H1 (cell line): ENCODE results near the gene DHRS12. TPM values are rescaled to one million over a fixed set of nuclear protein-coding genes. Genes with fewer than 3 reads are reported as not detected.
A peak's percentile ranks its signal among the peaks of the same experiment; 100 is the strongest.

Experiments used
- CTCF ChIA-PET: fragments of 300-600 bp; sonication (Branson Sonifier 250); formaldehyde crosslinking; loops from one replicate; lab custom pipeline; 2021; ENCODE audit not compliant: partially characterized antibody; lab: Charles Lee
- POLR2A ChIA-PET: fragments of 300-600 bp; sonication (Branson Sonifier 250); formaldehyde crosslinking; loops from one replicate; lab custom pipeline; 2021; ENCODE audit warnings: inconsistent platforms; ENCODE audit not compliant: partially characterized antibody; lab: Charles Lee
- DNase-seq, 2 experiments: peaks; one replicate each; pipeline versions ENCODE4 v3.0.0 to v3.0.0-alpha.2; 2010 to 2022; ENCODE audit warnings: low spot score in 2 of 2, low read depth in 1 of 2, mixed read lengths in 1 of 2
- FAIRE-seq: peaks from 2 replicates; lab custom pipeline; 2011; peaks lifted over from hg19 to GRCh38; lab: Jason Lieb, UNC
- H2AFZ ChIP-seq: 2 replicates; pipeline ENCODE4 v1.8.1; 2012; ENCODE audit warnings: low read length, inconsistent platforms
- H2AK5ac ChIP-seq: 2 replicates; pipeline ENCODE4 v1.6.1; 2013; ENCODE audit warnings: low read depth, low read length
- H2BK120ac ChIP-seq: replicated peaks from 2 replicates; pipeline ENCODE3; 2013; ENCODE audit warnings: low read depth, low read length, inconsistent platforms
- H2BK12ac ChIP-seq: 2 replicates; pipeline ENCODE4 v1.6.1; 2013; ENCODE audit warnings: low read depth, low read length
- H2BK15ac ChIP-seq: 2 replicates; pipeline ENCODE4 v1.6.1; 2013; ENCODE audit warnings: low read length
- H2BK20ac ChIP-seq: 2 replicates; pipeline ENCODE4 v1.6.1; 2013; ENCODE audit warnings: low read length
- H2BK5ac ChIP-seq: 2 replicates; pipeline ENCODE4 v1.6.1; 2013; ENCODE audit warnings: low read depth, low read length
- H3K14ac ChIP-seq: 2 replicates; pipeline ENCODE4 v1.6.1; 2013; ENCODE audit warnings: inconsistent platforms; ENCODE audit not compliant: insufficient read length
- H3K18ac ChIP-seq: 2 replicates; pipeline ENCODE4 v1.6.1; 2013; ENCODE audit warnings: low read length; ENCODE audit errors: extremely low read depth
- H3K23ac ChIP-seq: 2 replicates; pipeline ENCODE4 v1.6.1; 2013; ENCODE audit warnings: inconsistent platforms; ENCODE audit not compliant: insufficient read length
- H3K23me2 ChIP-seq: 2 replicates; pipeline ENCODE4 v1.6.1; 2013; ENCODE audit warnings: low read depth, low read length
- H3K27ac ChIP-seq: 2 replicates; pipeline ENCODE4 v1.6.1; 2011; ENCODE audit warnings: low read depth, low read length, inconsistent platforms
- H3K27me3 ChIP-seq, 4 experiments: replicated peaks in 1 of 4; 1 replicate in 1 of 4; 2 replicates in 3 of 4; pipeline versions ENCODE4 v1.6.1 to v1.8.1; 2011 to 2013; ENCODE audit warnings: low read length in 3 of 4, mild to moderate bottlenecking in 3 of 4, inconsistent platforms in 2 of 4, mixed read lengths in 2 of 4, moderate library complexity in 1 of 4; ENCODE audit not compliant: control insufficient read depth in 3 of 4, insufficient read depth in 3 of 4; ENCODE audit errors: extremely low read depth in 1 of 4
- H3K36me3 ChIP-seq, 4 experiments: 2 replicates each; pipeline versions ENCODE4 v1.6.1 to v1.8.1; 2011 to 2013; ENCODE audit warnings: mild to moderate bottlenecking in 4 of 4, low read length in 3 of 4, moderate library complexity in 2 of 4, control low read depth in 1 of 4, inconsistent platforms in 1 of 4; ENCODE audit not compliant: insufficient read depth in 4 of 4, control insufficient read depth in 2 of 4
- H3K4ac ChIP-seq: replicated peaks from 2 replicates; pipeline ENCODE3; 2013; ENCODE audit warnings: low read length, low read depth, mixed read lengths, inconsistent platforms; ENCODE audit not compliant: insufficient read length
- H3K4me1 ChIP-seq, 4 experiments: replicated peaks in 1 of 4; 1 replicate in 1 of 4; 2 replicates in 3 of 4; pipeline versions ENCODE4 v1.6.1 to v1.8.1; 2011 to 2013; ENCODE audit warnings: low read length in 3 of 4, inconsistent platforms in 2 of 4, mixed read lengths in 1 of 4; ENCODE audit not compliant: insufficient read depth in 4 of 4, control insufficient read depth in 3 of 4
- H3K4me2 ChIP-seq, 2 experiments: 2 replicates each; pipeline versions ENCODE4 v1.6.1 to v1.8.1; 2011 to 2013; ENCODE audit warnings: low read depth in 2 of 2, low read length in 2 of 2, control low read depth in 1 of 2, inconsistent platforms in 1 of 2, mild to moderate bottlenecking in 1 of 2; ENCODE audit not compliant: insufficient read depth in 1 of 2
- H3K4me3 ChIP-seq, 4 experiments: fragments of 200-600, 300-600 bp in 1 of 4; sonication (generic), shearing (Covaris generic), sonication (Bioruptor Twin) in 1 of 4; 2 replicates each; pipeline versions ENCODE4 v1.5.1 to v1.8.1; 2011 to 2016; ENCODE audit warnings: low read length in 4 of 4, low read depth in 3 of 4, control low read depth in 2 of 4, inconsistent platforms in 2 of 4, mild to moderate bottlenecking in 2 of 4, mixed read lengths in 1 of 4, moderate library complexity in 1 of 4; ENCODE audit not compliant: insufficient read depth in 2 of 4; ENCODE audit errors: extremely low read depth in 1 of 4
- H3K56ac ChIP-seq: replicated peaks from 2 replicates; pipeline ENCODE3; 2013; ENCODE audit warnings: low read depth, mild to moderate bottlenecking, mixed read lengths, low read length, inconsistent platforms; ENCODE audit not compliant: insufficient read length
- H3K79me1 ChIP-seq: 2 replicates; pipeline ENCODE4 v1.6.1; 2013; ENCODE audit warnings: low read depth, low read length, control low read depth
- H3K79me2 ChIP-seq, 2 experiments: 2 replicates each; pipeline versions ENCODE4 v1.6.1 to v1.8.1; 2012 to 2013; ENCODE audit warnings: low read length in 2 of 2, mild to moderate bottlenecking in 2 of 2, inconsistent platforms in 1 of 2; ENCODE audit not compliant: insufficient read depth in 2 of 2, control insufficient read depth in 1 of 2
- H3K9ac ChIP-seq, 4 experiments: replicated peaks in 1 of 4; 1 replicate in 1 of 4; 2 replicates in 3 of 4; pipeline versions ENCODE4 v1.6.1 to v1.8.1; 2011 to 2013; ENCODE audit warnings: low read depth in 3 of 4, low read length in 3 of 4, control low read depth in 2 of 4, mild to moderate bottlenecking in 2 of 4, moderate library complexity in 2 of 4, inconsistent platforms in 1 of 4; ENCODE audit errors: extremely low read depth in 1 of 4
- H3K9me3 ChIP-seq, 2 experiments: 2 replicates each; pipeline versions ENCODE4 v1.6.1 to v1.8.1; 2012 to 2013; ENCODE audit warnings: mild to moderate bottlenecking in 2 of 2, moderate library complexity in 2 of 2, control low read depth in 1 of 2, inconsistent platforms in 1 of 2, low read depth in 1 of 2, low read length in 1 of 2, mixed read lengths in 1 of 2; ENCODE audit not compliant: insufficient read depth in 2 of 2
- H4K20me1 ChIP-seq, 2 experiments: replicated peaks in 1 of 2; 2 replicates each; pipeline versions ENCODE3 to v1.8.1; 2011 to 2013; ENCODE audit warnings: inconsistent platforms in 2 of 2, low read length in 2 of 2, mild to moderate bottlenecking in 1 of 2; ENCODE audit not compliant: insufficient read depth in 2 of 2, control insufficient read depth in 1 of 2
- H4K5ac ChIP-seq: 2 replicates; pipeline ENCODE4 v1.6.1; 2013; ENCODE audit warnings: low read length, low read depth, mixed read lengths, inconsistent platforms; ENCODE audit not compliant: insufficient read length
- H4K8ac ChIP-seq: 2 replicates; pipeline ENCODE4 v1.8.0; 2013; ENCODE audit warnings: mild to moderate bottlenecking, moderate library complexity, low read length, inconsistent platforms; ENCODE audit not compliant: insufficient read depth; ENCODE audit errors: extremely low read depth
- H4K91ac ChIP-seq: replicated peaks from 2 replicates; pipeline ENCODE3; 2013; ENCODE audit warnings: low read length, mixed read lengths, inconsistent platforms; ENCODE audit not compliant: insufficient read length
- BACH1 ChIP-seq: IDR thresholded peaks from 2 replicates; pipeline ENCODE4 v1.6.1; 2012; ENCODE audit warnings: low read length, improper control_type of control experiment
- KDM5A ChIP-seq: fragments of 200-600 bp; IDR thresholded peaks from 2 replicates; pipeline ENCODE4 v1.7.1; 2012; ENCODE audit warnings: mild to moderate bottlenecking, low read length, inconsistent platforms, mixed read lengths
- POLR2A ChIP-seq, 2 experiments: IDR thresholded peaks; 1 replicate in 1 of 2; 2 replicates in 1 of 2; pipeline ENCODE4 v1.6.1; 2011; ENCODE audit warnings: low read depth in 2 of 2, low read length in 2 of 2, mild to moderate bottlenecking in 2 of 2; ENCODE audit errors: control extremely low read depth in 1 of 2
- TAF7 ChIP-seq: optimal IDR thresholded peaks from 2 replicates; pipeline ENCODE3; 2011; ENCODE audit warnings: low read depth, mild to moderate bottlenecking, inconsistent platforms, low read length, moderate library complexity, borderline replicate concordance
- TCF12 ChIP-seq: IDR thresholded peaks from 2 replicates; pipeline ENCODE4 v1.6.1; 2011; ENCODE audit warnings: low read depth, mild to moderate bottlenecking, low read length
- WGBS, 2 experiments: shearing (Covaris generic) in 1 of 2; methylation state at CpG; one replicate each; pipeline versions ENCODE4 v1.1.6 to v1.1.7; 2013 to 2015; ENCODE audit warnings: low lambda C conversion rate in 2 of 2, mixed read lengths in 2 of 2, inconsistent platforms in 1 of 2, low coverage in 1 of 2, missing lambda C conversion rate in 1 of 2; ENCODE audit not compliant: insufficient replicate concordance in 2 of 2, insufficient coverage in 1 of 2, insufficient read length in 1 of 2; ENCODE audit errors: extremely low coverage in 1 of 2, missing lambda C conversion rate in 1 of 2; 5-methylcytosine and 5-hydroxymethylcytosine counted together
- long read RNA-seq, 2 experiments: library from RNA in 1 of 2; library from capped mRNA in 1 of 2; stranded (forward); transcript quantifications; one replicate each; pipeline ENCODE4 v2.0.0, GENCODE V29; 2021; ENCODE audit warnings: inconsistent platforms in 1 of 2
- polyA minus RNA-seq, 3 experiments: library from RNA; depleted of rRNA, polyadenylated mRNA; stranded (reverse); fragments of >200 nt; gene quantifications; 1 replicate in 2 of 3; 2 replicates in 1 of 3; pipeline ENCODE4 v1.2.3, GENCODE V29; 2011
- polyA plus RNA-seq, 7 experiments: library from polyadenylated mRNA; depleted of rRNA in 3 of 7; stranded (reverse) in 5 of 7; unstranded in 2 of 7; fragments of >200 nt in 5 of 7; fragments of 200-250 nt in 2 of 7; gene quantifications; 1 replicate in 5 of 7; 2 replicates in 1 of 7; 4 replicates in 1 of 7; pipeline versions ENCODE4 v1.2.1 to v1.2.3, GENCODE V29; 2011 to 2013; ENCODE audit warnings: missing spikeins in 2 of 7, mixed read lengths in 2 of 7
- total RNA-seq: library from RNA; stranded (reverse); fragmentation: NEBNext Ultra II Directional; extraction: Animal tissue kit (Norgen Biotek cat#: 25700); gene quantifications from 2 replicates; pipeline ENCODE4 v1.2.1, GENCODE V29; 2021
- TF ChIP-seq, protein P1 (sequence below): IDR thresholded peaks from 2 replicates; pipeline ENCODE4 v1.6.1; 2011; ENCODE audit warnings: low read length, improper control_type of control experiment

DHRS12 gene, protein sequence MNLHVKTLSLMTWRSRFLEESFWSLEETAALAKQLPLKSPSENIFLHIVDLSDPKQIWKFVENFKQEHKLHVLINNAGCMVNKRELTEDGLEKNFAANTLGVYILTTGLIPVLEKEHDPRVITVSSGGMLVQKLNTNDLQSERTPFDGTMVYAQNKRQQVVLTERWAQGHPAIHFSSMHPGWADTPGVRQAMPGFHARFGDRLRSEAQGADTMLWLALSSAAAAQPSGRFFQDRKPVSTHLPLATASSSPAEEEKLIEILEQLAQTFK
- total RNA-seq (6.0 and 8.7 TPM in 2 replicates), polyA plus RNA-seq (2011; rRNA removed) (8.7 and 10.3 TPM in 2 replicates), polyA minus RNA-seq (2011; rRNA and poly(A)+ RNA removed) (5.3 and 7.8 TPM in 2 replicates)
- polyA plus RNA-seq (2011; cell fraction: cytosol; rRNA removed), result 9.7 TPM
- polyA plus RNA-seq (2011; cell fraction: nucleus; rRNA removed), result 19.8 TPM
- 10.0 to 13.4 TPM (median 11.4 TPM) in 4 replicates for polyA plus RNA-seq (2012, experiment 1 of 2)
- polyA plus RNA-seq (2012, experiment 2 of 2), result 4.7 TPM
- 8.4 TPM for polyA plus RNA-seq (2013, experiment 1 of 2)
- polyA plus RNA-seq (2013, experiment 2 of 2), result 9.0 TPM
- 7.1 TPM for polyA minus RNA-seq (2011; cell fraction: cytosol; rRNA and poly(A)+ RNA removed)
- 14.8 TPM for polyA minus RNA-seq (2011; cell fraction: nucleus; rRNA and poly(A)+ RNA removed)
- long read RNA-seq, experiment 1, partial matches to known transcripts, result 0 of 5 reads
- long read RNA-seq, experiment 1, other reads (novel, unspliced or antisense), result 5 of 5 reads
- long read RNA-seq, experiment 2, partial matches to known transcripts, result 2 of 9 reads
- long read RNA-seq, experiment 2, other reads (novel, unspliced or antisense), result 6 of 9 reads

DNA sequence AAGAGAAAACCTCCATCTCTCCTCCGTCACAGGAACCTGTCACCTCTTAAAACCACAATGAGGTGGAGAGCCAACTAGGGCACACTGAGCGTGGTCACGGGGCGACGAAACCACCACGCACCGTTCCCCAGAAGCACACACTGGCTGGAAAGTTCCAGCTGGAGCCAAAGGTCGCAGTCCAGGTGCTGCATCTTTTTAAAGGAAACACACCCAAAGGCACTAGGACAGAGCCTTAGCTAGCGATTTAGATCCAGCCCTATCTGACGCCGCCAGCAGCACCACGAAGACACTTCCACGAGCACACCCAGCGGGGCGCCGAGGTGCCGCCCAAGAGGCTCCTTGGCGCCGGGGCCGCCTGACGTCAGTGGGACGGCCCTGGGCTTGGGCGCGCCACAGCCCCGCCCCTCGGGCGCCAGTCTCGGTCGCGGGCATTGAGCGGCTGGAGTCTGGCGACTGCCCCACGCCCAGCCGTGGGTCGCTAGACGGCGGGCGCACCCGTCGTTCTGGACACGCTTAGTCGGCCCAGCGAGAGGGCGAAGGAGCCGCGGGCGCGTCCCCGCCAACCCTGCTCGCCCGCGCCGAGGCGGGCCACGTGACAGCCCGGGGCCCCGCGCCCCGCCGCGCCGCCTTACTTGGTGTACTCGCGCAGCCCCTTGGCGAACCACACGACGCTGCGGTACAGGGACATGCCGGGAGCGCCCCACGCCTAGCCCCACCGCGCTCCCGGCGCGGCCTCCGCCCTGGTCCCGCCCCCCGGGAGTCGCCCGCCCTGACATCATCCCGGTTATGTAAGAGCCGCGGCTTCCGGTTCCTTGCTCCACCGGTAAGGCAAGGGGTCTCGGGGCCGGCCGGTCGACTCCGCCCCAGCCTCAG is at the start of gene DHRS12:
Gene DHRS12, minus strand, starts transcription at position 742 of the 873 bp plus-strand sequence. CDS start 4,504 bp downstream, outside the sequence.
- peak within 1 kb of the TSS; percentile 68; the same call in 1 of the 2 replicates for H2BK15ac ChIP-seq
- H2BK5ac ChIP-seq, result peak within 1 kb of the TSS; percentile 88
- H3K14ac ChIP-seq, result peak within 1 kb of the TSS; percentile 43
- H3K23me2 ChIP-seq, result peaks cover 8% of the 10 kb centered on the region
- H2BK12ac ChIP-seq, result peak within 1 kb of the TSS; percentile 94
- H4K5ac ChIP-seq, result peak within 1 kb of the TSS; percentile 74
- no peaks in the 10 kb centered on the region for H3K79me1 ChIP-seq
- H3K4me1 ChIP-seq, result peaks cover 12 to 19% (median 16%) of the 10 kb centered on the region in 4 experiments
- H3K27ac ChIP-seq, result peak within 1 kb of the TSS; percentile 88
- FAIRE-seq (no peak), DNase-seq (peak in 1 of 2 experiments; percentile 84)
- peak within 1 kb of the TSS; percentile 3 for H3K4ac ChIP-seq
- H3K36me3 ChIP-seq, result no peaks in the 10 kb centered on the region
- peak within 1 kb of the TSS; percentile 80 to 89 for H3K4me2 ChIP-seq
- H3K56ac ChIP-seq, result peak within 1 kb of the TSS; percentile 78
- no peaks in the 10 kb centered on the region for H3K79me2 ChIP-seq
- H4K20me1 ChIP-seq, result no peaks in the 10 kb centered on the region
- no peaks in the 10 kb centered on the region for H3K9me3 ChIP-seq
- 3% methylated on average over 53 of the region's 91 CpGs; no CpG with 5 or more reads in 1 of the 2 experiments for WGBS, 2 experiments
- H4K8ac ChIP-seq, result peak within 1 kb of the TSS; percentile 97
- POLR2A ChIA-PET, result interaction anchor here (0.7 to 1.5 kb wide), 5 partner anchors 10 to 371 kb away, joined by 3 to 4 read pairs (median 3); partner anchors contain the start of gene INTS6
- H3K9ac ChIP-seq, result peak within 1 kb of the TSS; percentile 62 to 93 (median 92)
- peak within 1 kb of the TSS; percentile 90; the same call in 1 of the 2 replicates for H2BK20ac ChIP-seq
- peak within 1 kb of the TSS; percentile 81 for H4K91ac ChIP-seq
- 0 out of 7 replicates have a peak, but pooled peaks cover 0 to 2% (median 0%) of the 10 kb centered on the region in 4 experiments for H3K27me3 ChIP-seq
- peak within 1 kb of the TSS; percentile 54; the same call in 1 of the 2 replicates for H2AFZ ChIP-seq
- H3K23ac ChIP-seq, result no peak within 1 kb of the TSS
- peak within 1 kb of the TSS; percentile 69 to 80 (median 78) for H3K4me3 ChIP-seq
- 0 out of 2 replicates have a peak within 1 kb of the TSS, but pooled peaks have one; percentile 13 for H2AK5ac ChIP-seq
- CTCF ChIA-PET, result interaction anchor here (0.6 kb wide), 1 partner anchor 60 kb away, joined by 3 read pairs; no protein-coding TSS in a partner anchor
- H3K18ac ChIP-seq, result peak within 1 kb of the TSS; percentile 97
- H2BK120ac ChIP-seq, result no peak within 1 kb of the TSS
- TF ChIP-seq KDM5A (no peak), TCF12 (no peak), BACH1 (no peak), POLR2A (IDR thresholded peaks at IDR 0.05; ENCODE audit: control extremely low read depth in 1 of 2, low read depth in 2 of 2, low read length in 2 of 2) (peak in 1 of 2 experiments; percentile 68; a peak in 2 of 3 replicates), TAF7 (no peak)
- TF ChIP-seq, protein P1, sequence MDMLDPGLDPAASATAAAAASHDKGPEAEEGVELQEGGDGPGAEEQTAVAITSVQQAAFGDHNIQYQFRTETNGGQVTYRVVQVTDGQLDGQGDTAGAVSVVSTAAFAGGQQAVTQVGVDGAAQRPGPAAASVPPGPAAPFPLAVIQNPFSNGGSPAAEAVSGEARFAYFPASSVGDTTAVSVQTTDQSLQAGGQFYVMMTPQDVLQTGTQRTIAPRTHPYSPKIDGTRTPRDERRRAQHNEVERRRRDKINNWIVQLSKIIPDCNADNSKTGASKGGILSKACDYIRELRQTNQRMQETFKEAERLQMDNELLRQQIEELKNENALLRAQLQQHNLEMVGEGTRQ, result peak; percentile 71
